Naive thymus-derived CD8-positive, alpha-beta T cell (primary cell): Measurements from ENCODE around the gene CDH7. TPM values are rescaled to one million over a fixed set of nuclear protein-coding genes. Genes with fewer than 3 reads are reported as not detected.

Experiments
- ATAC-seq, 2 donors: fragments of 150-1000 bp; cut with Tn5 transposase in 1 of 2; sonication (Bioruptor Pico), chemical (Tn5 transposase) in 1 of 2; 1 replicate in 1 of 2; 2 replicates in 1 of 2; pipeline ENCODE4 v1.10.0; 2021; ENCODE audit warnings: mild to moderate bottlenecking in 2 of 2, moderate library complexity in 2 of 2
- POLR2A ChIA-PET: fragments of 350-600 bp; sonication (Branson Sonifier 250); formaldehyde crosslinking; loops from one replicate; lab custom pipeline; 2021; ENCODE audit warnings: antibody characterized with exemption; lab: Charles Lee
- DNase-seq, 10 donors: peaks; one replicate each; pipeline versions ENCODE4 v3.0.0 to v3.0.0-alpha.2; 2020 to 2022
- H3K27ac Mint-ChIP-seq, 10 donors: one replicate each; pipeline ENCODE4 v1.8.0; 2020 to 2022; ENCODE audit warnings: mild to moderate bottlenecking in 10 of 10, mixed read lengths in 10 of 10, moderate library complexity in 4 of 10, inconsistent platforms in 1 of 10
- H3K27me3 Mint-ChIP-seq, 5 donors: one replicate each; pipeline ENCODE4 v1.8.0; 2021 to 2022; ENCODE audit warnings: mixed read lengths in 5 of 5
- H3K36me3 Mint-ChIP-seq, 3 donors: one replicate each; pipeline ENCODE4 v1.8.0; 2020 to 2022; ENCODE audit warnings: mixed read lengths in 3 of 3, mild to moderate bottlenecking in 2 of 3, inconsistent platforms in 1 of 3
- H3K4me1 Mint-ChIP-seq, 4 donors: one replicate each; pipeline ENCODE4 v1.8.0; 2021 to 2022; ENCODE audit warnings: mixed read lengths in 4 of 4
- H3K4me3 Mint-ChIP-seq, 10 donors: one replicate each; pipeline ENCODE4 v1.8.0; 2020 to 2022; ENCODE audit warnings: mild to moderate bottlenecking in 10 of 10, mixed read lengths in 10 of 10, moderate library complexity in 6 of 10, inconsistent platforms in 1 of 10
- H3K9me3 Mint-ChIP-seq, 9 donors: one replicate each; pipeline ENCODE4 v1.8.0; 2020 to 2022; ENCODE audit warnings: mixed read lengths in 9 of 9, mild to moderate bottlenecking in 3 of 9, inconsistent platforms in 1 of 9, moderate library complexity in 1 of 9
- polyA plus RNA-seq, 3 donors: library from polyadenylated mRNA; unstranded; fragments of 300-500 nt; fragmentation: Illumina TruSeq; gene quantifications; one replicate each; pipeline ENCODE4 v1.2.3, GENCODE V29; 2021
- total RNA-seq, 8 experiments: library from RNA in 2 of 8; stranded (reverse) in 2 of 8; gene quantifications; one replicate each; pipeline ENCODE4 v1.2.3 and lab custom pipeline; 2021 to 2026

Gene CDH7
- total and polyA plus RNA-seq, 5 experiments from 2014 or later, result not detected

DNA sequence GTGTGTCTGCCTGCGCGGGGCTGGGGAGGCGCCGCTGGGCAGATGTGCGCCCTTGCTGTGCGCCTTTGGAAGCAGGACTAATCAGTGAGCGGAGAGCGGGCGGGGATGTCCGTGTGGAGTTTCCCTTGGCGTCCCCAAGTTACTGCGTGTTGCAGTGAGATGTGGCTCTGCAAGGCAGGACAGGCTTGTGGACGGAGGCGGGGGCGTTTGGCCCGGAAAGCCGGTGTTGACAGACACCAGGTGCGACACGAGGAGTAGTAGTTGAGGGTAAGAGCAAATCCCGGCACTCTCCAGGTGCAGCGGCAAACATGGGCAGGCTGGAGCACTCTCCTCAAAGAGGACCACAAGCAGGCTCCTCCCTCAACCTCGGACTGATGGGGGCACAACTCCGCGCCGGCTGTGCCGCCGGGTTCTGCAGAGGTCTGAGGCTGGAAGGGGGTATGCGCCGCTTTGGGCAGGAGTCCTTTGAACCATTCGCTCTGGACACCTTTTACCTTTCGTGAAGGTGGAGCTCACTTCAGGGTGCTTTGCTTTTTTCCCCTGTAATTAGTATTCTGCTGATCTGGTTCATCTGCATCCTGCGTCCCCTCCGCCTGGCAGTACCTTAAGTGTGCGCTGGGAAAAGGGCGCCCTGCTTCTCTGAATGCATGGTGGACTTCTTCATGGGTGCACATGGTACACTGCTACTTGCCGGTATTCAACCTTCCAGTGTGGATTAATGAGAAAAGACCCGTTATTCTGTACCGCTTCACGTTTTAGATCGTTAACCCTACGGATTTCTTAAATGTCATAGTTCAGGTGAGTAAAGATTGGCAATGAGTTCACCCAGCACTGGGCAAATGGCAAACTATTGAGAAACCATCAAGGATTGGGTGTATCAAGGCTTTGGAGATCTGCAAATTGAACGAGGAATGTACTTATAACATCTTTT is 608 bp downstream of the CDH7 start:
- DNase-seq (no peak), ATAC-seq (no peak)
- Mint-ChIP-seq H3K36me3 (peaks cover 0 to 5% (median 2%) of the 10 kb centered on the region in 3 donors), H3K27me3 (peaks cover 15 to 39% (median 21%) of the 10 kb centered on the region in 5 donors), H3K9me3 (peaks cover 0 to 11% (median 6%) of the 10 kb centered on the region in 9 donors), H3K4me3 (no peak overlapping the region), H3K27ac (no peak overlapping the region), H3K4me1 (no peaks in the 10 kb centered on the region)
- POLR2A ChIA-PET, result no interaction called here

GRCh38 chr18:65752625-65753325 is 2.0 kb downstream of the CDH7 start:
- peaks cover 15 to 30% (median 20%) of the 10 kb centered on the region in 5 donors for H3K27me3 Mint-ChIP-seq
- H3K4me1 Mint-ChIP-seq, result no peaks in the 10 kb centered on the region
- peaks cover 0 to 5% (median 0%) of the 10 kb centered on the region in 3 donors for H3K36me3 Mint-ChIP-seq
- DNase-seq (no peak), ATAC-seq (no peak)
- no peak overlapping the region for H3K4me3 Mint-ChIP-seq
- peaks cover 0 to 10% (median 4%) of the 10 kb centered on the region in 9 donors for H3K9me3 Mint-ChIP-seq
- POLR2A ChIA-PET, result no interaction called here
- no peak overlapping the region for H3K27ac Mint-ChIP-seq

DNA sequence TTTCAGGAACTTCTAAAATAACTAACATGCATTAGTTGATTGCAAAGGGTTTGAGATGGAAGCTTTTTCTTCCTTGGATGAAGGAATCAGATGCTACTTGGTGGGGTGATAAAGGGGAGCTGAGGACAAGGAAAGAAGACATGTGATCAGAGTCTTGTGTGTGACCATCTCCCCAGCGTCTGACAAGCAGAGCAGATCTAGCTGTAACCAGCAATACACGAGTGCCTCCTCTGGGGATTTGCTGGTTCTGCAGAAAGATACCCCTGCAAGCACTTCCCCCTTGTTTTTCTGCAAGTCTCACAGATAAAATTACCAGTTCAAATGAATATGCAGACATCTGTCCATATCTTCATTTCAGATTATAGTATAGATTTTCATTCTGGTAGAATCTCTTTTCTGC is 2.7 kb downstream of the CDH7 start:
- Mint-ChIP-seq H3K27ac (no peak overlapping the region), H3K36me3 (peaks cover 0 to 5% (median 0%) of the 10 kb centered on the region in 3 donors), H3K27me3 (peaks cover 15 to 30% (median 20%) of the 10 kb centered on the region in 5 donors), H3K4me3 (no peak overlapping the region), H3K9me3 (peaks cover 0 to 10% (median 4%) of the 10 kb centered on the region in 9 donors), H3K4me1 (no peaks in the 10 kb centered on the region)
- POLR2A ChIA-PET, result no interaction called here
- no peak for DNase-seq
- no peak for ATAC-seq

DNA sequence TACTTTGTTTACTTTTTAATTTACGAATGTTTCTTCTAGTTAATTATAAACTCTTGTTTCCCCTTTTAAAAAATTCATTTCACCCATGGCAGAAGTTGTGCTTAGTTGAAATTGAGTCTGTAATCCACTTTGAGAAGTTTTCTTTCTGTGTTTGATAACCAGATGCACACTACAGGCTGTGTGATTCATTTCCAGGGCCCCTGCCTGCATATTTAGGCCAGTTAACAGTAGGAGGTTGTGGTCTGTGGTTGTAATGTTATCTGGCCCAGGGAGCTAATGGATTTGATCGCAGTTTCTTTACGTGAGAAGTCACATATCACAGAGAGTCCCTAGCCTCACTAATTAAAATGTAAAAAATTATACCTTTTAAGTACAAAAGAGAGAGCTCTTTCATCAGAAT is 3.3 kb downstream of the CDH7 start:
- Mint-ChIP-seq H3K27me3 (peaks cover 10 to 29% (median 14%) of the 10 kb centered on the region in 5 donors), H3K4me3 (no peak overlapping the region), H3K9me3 (peaks cover 0 to 10% (median 4%) of the 10 kb centered on the region in 9 donors), H3K36me3 (peaks cover 0 to 5% (median 0%) of the 10 kb centered on the region in 3 donors), H3K27ac (no peak overlapping the region), H3K4me1 (no peaks in the 10 kb centered on the region)
- ATAC-seq (no peak), DNase-seq (no peak)
- POLR2A ChIA-PET, result no interaction called here

- no peak for ATAC-seq
- Mint-ChIP-seq H3K4me3 (no peak overlapping the region), H3K4me1 (no peaks in the 10 kb centered on the region), H3K27ac (no peak overlapping the region), H3K27me3 (peaks cover 4 to 18% (median 5%) of the 10 kb centered on the region in 5 donors), H3K36me3 (no peaks in the 10 kb centered on the region), H3K9me3 (peaks cover 0 to 10% (median 2%) of the 10 kb centered on the region in 9 donors)
- POLR2A ChIA-PET, result no interaction called here
- no peak for DNase-seq
Measured at GRCh38 chr18:65755616-65756015, 4.8 kb downstream of the CDH7 start.

- Mint-ChIP-seq H3K4me1 (no peaks in the 10 kb centered on the region), H3K27ac (no peak overlapping the region), H3K27me3 (no peaks in the 10 kb centered on the region), H3K9me3 (peaks cover 0 to 9% (median 0%) of the 10 kb centered on the region in 9 donors), H3K4me3 (no peak overlapping the region), H3K36me3 (no peaks in the 10 kb centered on the region)
- POLR2A ChIA-PET, result no interaction called here
- no peak for ATAC-seq
- no peak for DNase-seq
Measured at GRCh38 chr18:65760457-65760856, 9.6 kb downstream of the CDH7 start.

GRCh38 chr18:65761636-65762295 is 11.0 kb downstream of the CDH7 start:
- Mint-ChIP-seq H3K4me1 (no peaks in the 10 kb centered on the region), H3K36me3 (no peaks in the 10 kb centered on the region), H3K27me3 (no peaks in the 10 kb centered on the region), H3K4me3 (no peak overlapping the region), H3K27ac (no peak overlapping the region), H3K9me3 (peaks cover 0 to 8% (median 0%) of the 10 kb centered on the region in 9 donors)
- ATAC-seq (no peak), DNase-seq (no peak)
- POLR2A ChIA-PET, result no interaction called here

- no peak for ATAC-seq
- Mint-ChIP-seq H3K36me3 (no peaks in the 10 kb centered on the region), H3K9me3 (peaks cover 0 to 10% (median 0%) of the 10 kb centered on the region in 9 donors), H3K27ac (no peak overlapping the region), H3K4me1 (no peaks in the 10 kb centered on the region), H3K4me3 (no peak overlapping the region), H3K27me3 (no peaks in the 10 kb centered on the region)
- DNase-seq, result no peak
- POLR2A ChIA-PET, result no interaction called here
Measured at GRCh38 chr18:65762556-65762955, 11.7 kb downstream of the CDH7 start.

- no peaks in the 10 kb centered on the region for H3K36me3 Mint-ChIP-seq
- peaks cover 0 to 15% (median 0%) of the 10 kb centered on the region in 9 donors for H3K9me3 Mint-ChIP-seq
- ATAC-seq, result no peak
- no peak overlapping the region for H3K4me3 Mint-ChIP-seq
- H3K27ac Mint-ChIP-seq, result no peak overlapping the region
- POLR2A ChIA-PET, result no interaction called here
- no peak for DNase-seq
- no peaks in the 10 kb centered on the region for H3K27me3 Mint-ChIP-seq
- no peaks in the 10 kb centered on the region for H3K4me1 Mint-ChIP-seq
Measured at GRCh38 chr18:65767406-65767805, 16.6 kb downstream of the CDH7 start.

DNA sequence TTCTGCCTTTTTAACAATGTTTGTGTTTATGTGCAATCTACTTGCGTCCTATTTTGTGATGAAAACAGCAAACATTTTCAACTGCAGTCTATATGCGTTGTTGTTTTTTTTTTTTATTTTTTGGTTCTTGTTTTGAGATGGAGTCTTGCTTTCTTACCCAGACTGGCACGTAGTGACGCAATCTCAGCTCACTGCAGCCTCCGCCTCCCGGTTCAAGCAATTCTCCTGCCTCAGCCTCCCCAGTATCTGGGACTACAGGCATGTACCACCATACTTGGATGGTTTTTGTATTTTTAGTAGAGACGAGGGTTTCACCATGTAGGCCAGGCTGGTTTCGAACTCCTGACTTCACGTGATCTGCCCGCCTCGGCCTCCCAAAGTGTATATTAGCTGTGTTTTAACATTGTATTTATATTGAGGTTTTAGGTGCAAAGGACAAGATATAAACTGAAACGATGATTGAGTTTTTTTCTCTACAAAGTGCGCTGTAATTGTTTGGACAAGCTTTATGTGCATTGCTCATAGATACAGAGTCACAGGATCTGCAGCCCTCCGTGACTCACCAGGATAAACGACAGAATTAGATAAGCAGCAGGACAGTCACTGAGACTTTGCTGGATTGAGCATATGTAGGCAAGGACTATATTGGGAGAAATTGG is 17.4 kb downstream of the CDH7 start:
- H3K27me3 Mint-ChIP-seq, result no peaks in the 10 kb centered on the region
- no peaks in the 10 kb centered on the region for H3K36me3 Mint-ChIP-seq
- no peak overlapping the region for H3K27ac Mint-ChIP-seq
- no peak for DNase-seq
- POLR2A ChIA-PET, result no interaction called here
- no peak for ATAC-seq
- H3K4me3 Mint-ChIP-seq, result no peak overlapping the region
- peaks cover 0 to 12% (median 0%) of the 10 kb centered on the region in 9 donors for H3K9me3 Mint-ChIP-seq
- H3K4me1 Mint-ChIP-seq, result no peaks in the 10 kb centered on the region

DNA sequence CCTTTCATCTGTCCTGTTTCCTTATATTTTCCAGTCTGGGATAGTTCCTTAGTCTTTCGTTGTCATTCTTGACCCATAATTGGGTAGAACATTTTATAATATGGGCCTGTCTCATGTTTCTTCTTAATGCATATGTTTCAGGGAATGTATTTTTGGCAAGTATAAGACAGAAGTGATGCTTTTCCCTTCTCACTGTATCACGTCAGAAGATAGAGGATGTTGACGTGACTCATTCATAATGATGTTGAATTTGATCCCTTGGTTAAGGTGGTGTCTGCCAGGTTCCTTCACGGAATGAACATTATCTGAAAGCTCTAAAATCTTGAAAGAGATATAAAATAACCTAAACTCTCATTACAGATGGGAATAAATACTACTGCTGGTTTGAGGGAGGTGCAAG is 18.8 kb downstream of the CDH7 start:
- Mint-ChIP-seq H3K27me3 (no peaks in the 10 kb centered on the region), H3K27ac (no peak overlapping the region)
- POLR2A ChIA-PET, result no interaction called here

GRCh38 chr18:65786474-65786873 is 35.7 kb downstream of the CDH7 start:
- H3K36me3 Mint-ChIP-seq, result no peaks in the 10 kb centered on the region

More for the DNA sequence above, 18.8 kb downstream of the CDH7 start:
- DNase-seq (no peak), ATAC-seq (no peak)
- no peaks in the 10 kb centered on the region for H3K36me3 Mint-ChIP-seq
- H3K9me3 Mint-ChIP-seq, result peaks cover 0 to 12% (median 0%) of the 10 kb centered on the region in 9 donors
- no peak overlapping the region for H3K4me3 Mint-ChIP-seq
- H3K4me1 Mint-ChIP-seq, result no peaks in the 10 kb centered on the region

More at GRCh38 chr18:65786474-65786873, 35.7 kb downstream of the CDH7 start:
- H3K4me3 Mint-ChIP-seq, result no peak overlapping the region
- ATAC-seq (no peak), DNase-seq (no peak)
- POLR2A ChIA-PET, result no interaction called here
- no peaks in the 10 kb centered on the region for H3K27me3 Mint-ChIP-seq
- H3K9me3 Mint-ChIP-seq, result peaks cover 0 to 23% (median 7%) of the 10 kb centered on the region in 9 donors
- no peaks in the 10 kb centered on the region for H3K4me1 Mint-ChIP-seq
- no peak overlapping the region for H3K27ac Mint-ChIP-seq
